Activated CD4-positive, alpha-beta T cell treated with anti-CD3 and anti-CD28 coated beads, Interleukin-2, amount 10 ng/mL, durations not matched to agents 7 days and 5 days (primary cell): ENCODE data around the gene ZNF302. TPM values are rescaled to one million over a fixed set of nuclear protein-coding genes. Genes with fewer than 3 reads are reported as not detected.
A peak's percentile ranks its signal among the peaks of the same experiment; 100 is the strongest.

ENCODE experiments used
- CTCF ChIA-PET: fragments of 350-600 bp; sonication (Branson Sonifier 250); formaldehyde crosslinking; loops from one replicate; lab custom pipeline; 2021; ENCODE audit warnings: antibody characterized with exemption; lab: Charles Lee
- POLR2A ChIA-PET: fragments of 350-600 bp; sonication (Branson Sonifier 250); formaldehyde crosslinking; loops from one replicate; lab custom pipeline; 2021; ENCODE audit warnings: antibody characterized with exemption; lab: Charles Lee
- DNase-seq: peaks from one replicate; pipeline ENCODE4 v3.0.0-alpha.2; 2020
- H3K27ac Mint-ChIP-seq: one replicate; pipeline ENCODE4 v1.8.0; 2021; ENCODE audit warnings: mild to moderate bottlenecking, moderate library complexity, mixed read lengths
- H3K27me3 Mint-ChIP-seq: one replicate; pipeline ENCODE4 v1.8.0; 2021; ENCODE audit warnings: mixed read lengths
- H3K36me3 Mint-ChIP-seq: one replicate; pipeline ENCODE4 v1.8.0; 2021; ENCODE audit warnings: low read depth, mixed read lengths
- H3K4me1 Mint-ChIP-seq: one replicate; pipeline ENCODE4 v1.8.0; 2021; ENCODE audit warnings: mixed read lengths
- H3K4me3 Mint-ChIP-seq: one replicate; pipeline ENCODE4 v1.8.0; 2021; ENCODE audit warnings: mild to moderate bottlenecking, moderate library complexity, mixed read lengths
- H3K9me3 Mint-ChIP-seq: one replicate; pipeline ENCODE4 v1.8.0; 2021; ENCODE audit warnings: mixed read lengths
- total RNA-seq, 2 experiments: library from RNA; stranded (reverse); gene quantifications; one replicate each; pipeline ENCODE4 v1.2.3, GENCODE V29; 2021

ZNF302 gene
- 10 to 100 TPM; 23.1 to 24.3 TPM for total RNA-seq

- peaks cover 26% of the 10 kb centered on the region for H3K9me3 Mint-ChIP-seq
- peak within 1 kb of the TSS; percentile 84 for H3K4me3 Mint-ChIP-seq
- peaks cover 3% of the 10 kb centered on the region for H3K27me3 Mint-ChIP-seq
- H3K27ac Mint-ChIP-seq, result peak within 1 kb of the TSS; percentile 97
- peaks cover 29% of the 10 kb centered on the region for H3K4me1 Mint-ChIP-seq
- peak; percentile 95 for DNase-seq
- POLR2A ChIA-PET, result interaction anchor here (0.5 to 1.4 kb wide), 3 partner anchors 56 to 1537 kb away, joined by 3 to 4 read pairs (median 3); partner anchors contain the start of genes ZNF146 and ZNF181
- CTCF ChIA-PET, result interaction anchor here (0.9 to 2.0 kb wide), 5 partner anchors 11 to 1517 kb away, joined by 3 to 10 read pairs (median 4); partner anchors contain the start of gene ZNF181
- H3K36me3 Mint-ChIP-seq, result peaks cover 57% of the 10 kb centered on the region
These were observed at the start of gene ZNF302 for GRCh38 chr19:34677386-34678084. Gene ZNF302 (plus strand): TSS chr19:34677678. CDS start chr19:34678805, 1,127 bp downstream.

GRCh38 chr19:34633802-34634201, 43.7 kb upstream of the ZNF302 start:
- no peak overlapping the region for H3K4me3 Mint-ChIP-seq
- H3K4me1 Mint-ChIP-seq, result no peaks in the 10 kb centered on the region
- peaks cover 25% of the 10 kb centered on the region for H3K9me3 Mint-ChIP-seq
- no peaks in the 10 kb centered on the region for H3K36me3 Mint-ChIP-seq
- DNase-seq, result no peak
- H3K27ac Mint-ChIP-seq, result no peak overlapping the region
- H3K27me3 Mint-ChIP-seq, result no peaks in the 10 kb centered on the region
- POLR2A ChIA-PET, result no interaction called here
- CTCF ChIA-PET, result no interaction called here

DNA sequence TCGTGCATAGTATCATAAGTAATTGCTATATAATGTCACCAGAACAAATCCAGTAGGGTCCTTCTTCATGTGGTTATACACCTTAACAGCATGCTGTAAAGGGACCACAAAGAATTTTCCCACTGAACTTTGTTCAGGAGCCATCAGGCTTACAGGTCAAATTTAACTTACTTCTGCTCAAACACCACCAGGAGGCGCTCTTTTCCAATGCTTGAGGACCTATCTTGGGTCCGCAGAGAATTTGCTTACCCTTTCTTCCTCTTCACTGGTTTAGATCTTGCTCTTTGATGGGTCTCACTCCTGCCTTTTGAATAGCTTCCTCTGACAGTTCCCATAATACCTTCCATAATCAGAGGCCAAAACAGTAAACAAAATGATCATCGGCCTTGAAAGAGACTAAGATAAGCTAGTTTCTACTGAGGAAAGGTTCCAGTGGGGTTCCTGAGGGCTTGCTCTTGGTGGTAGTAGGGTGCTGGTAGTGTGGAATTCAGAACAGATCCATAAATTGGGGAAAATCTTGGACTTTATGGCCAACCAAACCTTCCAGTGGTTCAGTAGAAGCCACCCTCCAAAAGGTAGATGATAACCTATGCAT, 37.9 kb upstream of the ZNF302 start:
- Mint-ChIP-seq H3K4me1 (no peaks in the 10 kb centered on the region), H3K9me3 (peaks cover 8% of the 10 kb centered on the region), H3K4me3 (no peak overlapping the region), H3K27me3 (no peaks in the 10 kb centered on the region), H3K27ac (no peak overlapping the region), H3K36me3 (no peaks in the 10 kb centered on the region)
- ChIA-PET POLR2A (no interaction called here), CTCF (interaction anchor here (0.7 to 1.8 kb wide), 4 partner anchors 14 to 417 kb away, joined by 3 to 8 read pairs (median 4); partner anchors contain the start of gene ZNF302)
- DNase-seq, result peak; percentile 77

- H3K27ac Mint-ChIP-seq, result no peak overlapping the region
- H3K36me3 Mint-ChIP-seq, result no peaks in the 10 kb centered on the region
- DNase-seq, result no peak
- no peaks in the 10 kb centered on the region for H3K27me3 Mint-ChIP-seq
- H3K9me3 Mint-ChIP-seq, result no peaks in the 10 kb centered on the region
- ChIA-PET POLR2A (no interaction called here), CTCF (no interaction called here)
- no peak overlapping the region for H3K4me3 Mint-ChIP-seq
- H3K4me1 Mint-ChIP-seq, result no peaks in the 10 kb centered on the region
These were observed 35.2 kb upstream of the ZNF302 start for GRCh38 chr19:34642241-34642640.

GRCh38 chr19:34644991-34645461, 32.5 kb upstream of the ZNF302 start:
- ChIA-PET CTCF (no interaction called here), POLR2A (no interaction called here)
- H3K27ac Mint-ChIP-seq, result no peak overlapping the region
- H3K27me3 Mint-ChIP-seq, result no peaks in the 10 kb centered on the region
- no peaks in the 10 kb centered on the region for H3K36me3 Mint-ChIP-seq
- no peaks in the 10 kb centered on the region for H3K4me1 Mint-ChIP-seq
- H3K9me3 Mint-ChIP-seq, result no peaks in the 10 kb centered on the region
- no peak for DNase-seq
- H3K4me3 Mint-ChIP-seq, result no peak overlapping the region

- no peaks in the 10 kb centered on the region for H3K36me3 Mint-ChIP-seq
- ChIA-PET POLR2A (no interaction called here), CTCF (no interaction called here)
- no peaks in the 10 kb centered on the region for H3K27me3 Mint-ChIP-seq
- H3K4me3 Mint-ChIP-seq, result no peak overlapping the region
- peak overlapping the region; percentile 51 for H3K27ac Mint-ChIP-seq
- no peaks in the 10 kb centered on the region for H3K9me3 Mint-ChIP-seq
- no peak for DNase-seq
- H3K4me1 Mint-ChIP-seq, result no peaks in the 10 kb centered on the region
These were observed 31.9 kb upstream of the ZNF302 start for GRCh38 chr19:34645551-34645950.

GRCh38 chr19:34649886-34650543, 27.5 kb upstream of the ZNF302 start:
- Mint-ChIP-seq H3K9me3 (no peaks in the 10 kb centered on the region), H3K4me1 (no peaks in the 10 kb centered on the region), H3K36me3 (no peaks in the 10 kb centered on the region), H3K27me3 (no peaks in the 10 kb centered on the region), H3K27ac (peak overlapping the region; percentile 11), H3K4me3 (no peak overlapping the region)
- POLR2A ChIA-PET, result no interaction called here
- CTCF ChIA-PET, result no interaction called here
- DNase-seq, result no peak

GRCh38 chr19:34651747-34652146, 25.7 kb upstream of the ZNF302 start:
- Mint-ChIP-seq H3K27me3 (peaks cover 4% of the 10 kb centered on the region), H3K36me3 (no peaks in the 10 kb centered on the region), H3K9me3 (peaks cover 6% of the 10 kb centered on the region), H3K4me3 (no peak overlapping the region), H3K4me1 (no peaks in the 10 kb centered on the region), H3K27ac (no peak overlapping the region)
- POLR2A ChIA-PET, result no interaction called here
- no peak for DNase-seq
- CTCF ChIA-PET, result no interaction called here

DNA sequence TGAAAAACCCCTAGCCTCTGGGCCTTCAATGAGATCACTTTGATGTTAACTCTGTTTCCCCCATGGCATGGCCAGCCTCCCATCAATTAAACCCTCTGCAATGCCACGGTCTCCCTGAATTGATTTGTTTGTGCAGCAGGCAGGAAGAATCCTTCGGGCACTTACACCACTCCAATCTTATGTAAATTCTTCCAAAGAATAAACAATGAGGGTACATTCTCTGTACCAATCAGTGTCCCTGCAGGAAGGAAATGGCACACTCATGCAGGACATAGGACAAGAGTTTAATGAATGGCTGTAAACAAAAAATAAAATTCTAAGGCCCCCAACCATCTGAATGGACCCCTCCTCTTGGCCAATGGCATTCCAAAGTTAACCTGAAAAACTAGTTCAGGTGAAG, 22.7 kb upstream of the ZNF302 start:
- Mint-ChIP-seq H3K4me3 (no peak overlapping the region), H3K27me3 (peaks cover 10% of the 10 kb centered on the region), H3K9me3 (peaks cover 12% of the 10 kb centered on the region), H3K4me1 (no peaks in the 10 kb centered on the region), H3K27ac (no peak overlapping the region), H3K36me3 (no peaks in the 10 kb centered on the region)
- ChIA-PET POLR2A (no interaction called here), CTCF (no interaction called here)
- no peak for DNase-seq

DNA sequence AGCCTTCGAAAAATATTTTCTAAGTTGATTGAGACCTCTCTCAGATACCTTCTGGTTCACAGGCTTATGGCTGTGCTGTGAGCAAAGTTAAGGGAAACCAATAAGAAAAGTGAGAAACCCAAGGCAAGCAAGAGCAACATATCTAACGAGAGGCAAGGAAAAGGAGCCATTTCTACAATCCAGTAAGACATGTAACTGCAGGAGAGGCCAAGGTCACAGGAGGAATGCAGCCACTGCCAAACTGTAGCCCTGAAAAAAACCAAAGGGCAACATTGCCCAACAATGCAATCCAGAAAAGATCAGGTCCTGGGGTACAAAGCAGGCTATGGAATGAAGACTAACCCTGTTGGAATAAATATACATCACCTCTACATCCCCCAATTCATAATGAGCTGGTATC, 21.8 kb upstream of the ZNF302 start:
- Mint-ChIP-seq H3K4me3 (no peak overlapping the region), H3K4me1 (no peaks in the 10 kb centered on the region), H3K36me3 (no peaks in the 10 kb centered on the region), H3K9me3 (peaks cover 12% of the 10 kb centered on the region), H3K27ac (no peak overlapping the region), H3K27me3 (peaks cover 10% of the 10 kb centered on the region)
- POLR2A ChIA-PET, result no interaction called here
- DNase-seq, result no peak
- CTCF ChIA-PET, result no interaction called here

DNA sequence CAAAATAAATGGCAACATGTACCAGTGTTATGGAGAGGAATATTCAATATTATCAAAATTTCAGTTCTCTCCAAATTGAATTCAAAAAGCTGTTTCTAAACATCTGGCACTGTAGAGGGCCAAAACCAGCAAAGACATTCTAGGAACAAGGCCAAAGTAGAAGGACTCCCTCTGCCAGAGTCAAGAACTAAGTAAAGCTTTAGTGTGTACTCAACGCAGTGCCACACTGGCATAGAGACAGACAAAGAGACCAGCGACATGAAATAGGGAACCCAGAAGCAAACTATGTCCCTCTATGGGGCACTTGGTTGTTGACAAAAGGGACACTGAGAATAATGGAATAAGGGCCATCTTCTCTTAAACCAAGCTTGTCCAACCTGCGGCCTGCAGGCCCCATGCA, 16.1 kb upstream of the ZNF302 start:
- ChIA-PET POLR2A (no interaction called here), CTCF (interaction anchor here (2.9 kb wide), 1 partner anchor 16 kb away, joined by 10 read pairs; the partner anchor contains the start of genes SCGB2B2 and ZNF302)
- no peak for DNase-seq
- Mint-ChIP-seq H3K9me3 (peaks cover 7% of the 10 kb centered on the region), H3K27ac (no peak overlapping the region), H3K27me3 (peaks cover 7% of the 10 kb centered on the region), H3K36me3 (no peaks in the 10 kb centered on the region), H3K4me3 (no peak overlapping the region), H3K4me1 (peaks cover 13% of the 10 kb centered on the region)

DNA sequence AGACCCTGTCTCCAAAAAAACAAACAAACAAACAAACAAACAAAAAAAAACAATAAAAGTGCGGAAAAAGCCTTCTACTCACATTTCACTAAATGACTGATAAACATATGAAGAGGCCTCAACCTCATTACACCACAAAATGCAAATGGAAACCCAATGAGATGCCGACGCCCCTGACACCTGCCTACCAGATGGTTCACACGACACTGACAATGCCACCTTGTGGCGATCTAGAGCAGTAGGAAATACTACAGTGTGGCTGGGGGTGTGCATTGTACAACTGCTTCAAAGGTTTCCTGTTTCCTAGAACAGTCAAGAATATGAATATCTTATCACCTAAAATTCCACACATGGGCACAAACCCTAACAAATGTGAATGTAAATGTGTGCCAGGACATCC, 14.6 kb upstream of the ZNF302 start:
- Mint-ChIP-seq H3K4me3 (no peak overlapping the region), H3K4me1 (peaks cover 24% of the 10 kb centered on the region), H3K27me3 (peaks cover 3% of the 10 kb centered on the region), H3K9me3 (peaks cover 5% of the 10 kb centered on the region), H3K27ac (no peak overlapping the region), H3K36me3 (peaks cover 2% of the 10 kb centered on the region)
- CTCF ChIA-PET, result interaction anchor here (2.9 kb wide), 1 partner anchor 15 kb away, joined by 10 read pairs; the partner anchor contains the start of genes SCGB2B2 and ZNF302
- peak; percentile 64 for DNase-seq
- POLR2A ChIA-PET, result no interaction called here

GRCh38 chr19:34664168-34664567, 13.3 kb upstream of the ZNF302 start:
- no peak for DNase-seq
- H3K4me1 Mint-ChIP-seq, result peaks cover 24% of the 10 kb centered on the region
- no peak overlapping the region for H3K27ac Mint-ChIP-seq
- no peak overlapping the region for H3K4me3 Mint-ChIP-seq
- H3K9me3 Mint-ChIP-seq, result peaks cover 2% of the 10 kb centered on the region
- H3K36me3 Mint-ChIP-seq, result peaks cover 2% of the 10 kb centered on the region
- H3K27me3 Mint-ChIP-seq, result no peaks in the 10 kb centered on the region
- ChIA-PET CTCF (interaction anchor here (2.9 kb wide), 1 partner anchor 14 kb away, joined by 10 read pairs; the partner anchor contains the start of genes SCGB2B2 and ZNF302), POLR2A (no interaction called here)
